NCI-H524 treated with DMSO at 0.1 percent for 48 hours (cell line): Measurements from ENCODE around the gene USP26.
"Not testable (repeated sequence)": the region's sequence is repeated elsewhere in the genome, so short reads cannot be mapped to it uniquely, and the experiment has no call there.

Source experiments
- DNase-seq: peaks from one replicate; lab custom pipeline; 2025; lab: John Stamatoyannopoulos, UW

The USP26 gene

GRCh38 chrX:133097031-133097430 lies at the start of gene USP26:
Gene USP26, minus strand, starts transcription at chrX:133097109. Its CDS starts 68,889 bp downstream, at chrX:133028220.
- no peak for DNase-seq

- DNase-seq, result no peak
Measured at GRCh38 chrX:133134282-133134681, 37.4 kb upstream of the USP26 start.

DNA sequence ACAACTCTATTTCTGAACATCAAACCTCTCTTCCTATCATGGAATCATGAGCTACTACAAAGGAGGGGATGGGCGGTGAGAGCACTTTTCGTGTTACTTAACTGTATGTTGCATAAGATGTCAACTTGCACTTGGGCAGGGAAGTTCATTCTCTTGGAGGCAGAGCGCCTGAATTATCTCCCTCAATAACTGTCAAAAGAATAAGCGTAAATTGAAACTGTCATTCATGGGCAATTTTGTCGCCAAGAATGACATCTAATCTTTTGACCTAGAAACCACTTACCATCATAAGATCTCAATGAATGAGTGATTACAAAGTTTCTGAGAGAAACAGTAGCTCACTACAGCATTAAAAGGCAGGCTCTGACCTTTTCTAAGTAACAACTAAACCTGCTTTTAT lies 23.5 kb upstream of the USP26 start:
- DNase-seq, result no peak

GRCh38 chrX:133094098-133094731 lies 2.7 kb downstream of the USP26 start:
- no peak for DNase-seq

- DNase-seq, result no peak
Measured at GRCh38 chrX:133090236-133090809, 6.6 kb downstream of the USP26 start.

DNA sequence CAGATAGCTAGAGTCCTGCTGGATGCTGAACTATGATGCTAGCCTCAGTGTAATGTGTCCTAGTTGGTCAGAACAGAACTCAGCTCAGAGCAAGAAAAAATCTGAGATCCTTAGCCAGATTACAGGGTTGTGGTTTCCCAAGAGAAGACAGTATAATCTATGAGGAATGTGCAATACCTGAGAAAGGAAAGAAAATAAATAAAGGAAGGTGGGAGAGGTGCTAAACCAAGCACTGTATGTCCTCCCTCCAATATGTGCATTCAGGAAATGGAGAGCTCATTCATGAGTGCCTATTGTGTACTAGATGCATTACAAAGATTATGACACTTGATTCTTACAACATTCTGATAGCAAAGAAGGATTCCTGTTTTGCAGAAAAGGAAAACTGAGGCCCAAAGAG lies 7.5 kb downstream of the USP26 start:
- DNase-seq, result no peak

GRCh38 chrX:133085785-133086184 lies 11.1 kb downstream of the USP26 start:
- no peak for DNase-seq

GRCh38 chrX:133085056-133085455 lies 11.9 kb downstream of the USP26 start:
- not testable (repeated sequence) for DNase-seq

- DNase-seq, result no peak
Measured at GRCh38 chrX:133083899-133084298, 13.0 kb downstream of the USP26 start.

DNA sequence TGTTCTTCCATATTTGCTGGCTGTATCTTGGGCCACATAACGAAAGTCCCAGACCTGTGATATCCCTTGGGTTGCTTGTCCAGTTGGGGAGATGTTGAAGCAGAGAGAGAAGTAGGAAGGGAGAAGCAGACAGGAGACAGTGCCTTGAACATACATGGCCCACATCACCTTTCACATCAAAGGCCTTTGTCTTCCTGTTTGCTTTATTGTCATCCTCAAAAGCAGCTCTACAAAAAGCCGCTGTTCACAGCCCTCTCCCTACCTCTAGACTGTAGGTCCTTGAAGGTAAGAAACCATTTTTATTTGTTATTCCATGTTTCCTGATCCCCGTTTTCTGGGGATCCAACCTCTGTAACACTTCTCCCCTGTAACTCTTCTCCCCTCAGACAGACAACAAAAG lies 14.9 kb downstream of the USP26 start:
- no peak for DNase-seq

DNA sequence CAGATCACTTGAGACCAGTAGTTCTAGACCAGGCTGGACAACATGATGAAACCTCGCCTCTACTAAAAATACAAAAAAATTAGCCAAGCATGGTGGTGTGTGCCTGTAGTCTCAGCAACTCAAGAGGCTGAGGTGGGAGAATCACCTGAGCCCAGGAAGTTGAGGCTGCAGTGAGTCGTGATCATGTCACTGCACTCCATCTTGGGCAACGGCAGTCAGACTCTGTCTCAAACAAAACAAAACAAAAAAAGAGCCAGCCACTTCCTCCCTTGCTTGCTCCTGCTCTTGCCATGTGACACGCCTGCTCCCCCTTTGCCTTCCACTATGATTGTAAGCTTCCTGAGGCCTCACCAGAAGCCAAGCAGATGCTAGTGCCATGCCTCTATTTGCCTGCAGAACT lies 19.1 kb downstream of the USP26 start:
- not testable (repeated sequence) for DNase-seq

DNA sequence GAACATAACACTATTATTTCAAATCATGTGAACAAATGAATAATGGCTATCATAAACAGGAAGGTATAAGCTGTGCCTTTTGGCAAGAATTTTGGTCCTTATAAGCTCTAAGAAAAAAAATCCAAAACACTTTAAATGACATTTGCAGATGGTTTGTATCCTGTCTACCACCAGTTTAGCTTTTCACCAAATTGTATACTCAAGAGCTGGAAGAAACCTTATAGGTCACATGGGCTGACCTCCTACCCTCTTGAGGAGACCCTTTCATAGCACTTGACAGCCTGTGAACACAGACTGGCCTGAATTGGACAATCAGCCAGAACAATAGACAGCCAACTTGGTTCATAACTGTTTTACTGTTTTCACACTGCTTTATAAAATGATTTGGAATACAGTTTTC lies 24.3 kb downstream of the USP26 start:
- no peak for DNase-seq

- DNase-seq, result no peak
Measured at GRCh38 chrX:133068461-133068860, 28.4 kb downstream of the USP26 start.

GRCh38 chrX:133056341-133056740 lies 40.6 kb downstream of the USP26 start:
- no peak for DNase-seq

DNA sequence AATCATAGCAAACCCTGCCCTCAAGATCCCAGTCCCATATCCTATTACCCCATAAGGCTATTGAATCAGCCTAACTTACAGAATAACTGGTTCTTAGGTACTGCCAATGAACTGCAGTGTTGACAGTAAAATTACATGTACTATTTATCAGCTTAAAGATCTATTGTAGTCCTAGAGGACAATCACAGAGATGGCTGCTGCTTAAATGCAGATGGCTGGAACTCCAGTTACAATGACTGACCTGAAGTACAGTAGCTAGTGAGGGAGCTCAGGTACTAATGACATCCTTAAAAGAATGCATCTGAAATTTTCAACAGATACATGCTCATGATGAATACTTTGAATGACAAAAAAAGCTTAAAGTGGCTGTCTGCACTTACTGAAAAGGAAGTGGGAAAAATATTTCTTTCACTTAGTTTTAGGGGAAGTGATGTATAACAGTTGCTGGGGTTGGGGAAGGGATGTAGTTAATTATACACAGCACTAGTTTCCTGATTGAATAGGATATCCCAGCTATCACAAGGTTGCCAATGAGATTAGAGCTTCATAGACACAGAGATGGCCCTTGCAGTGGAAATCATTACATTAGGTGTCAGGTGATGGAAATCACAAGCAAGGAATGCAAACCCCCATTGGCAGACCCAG lies 42.0 kb downstream of the USP26 start:
- DNase-seq, result no peak

DNA sequence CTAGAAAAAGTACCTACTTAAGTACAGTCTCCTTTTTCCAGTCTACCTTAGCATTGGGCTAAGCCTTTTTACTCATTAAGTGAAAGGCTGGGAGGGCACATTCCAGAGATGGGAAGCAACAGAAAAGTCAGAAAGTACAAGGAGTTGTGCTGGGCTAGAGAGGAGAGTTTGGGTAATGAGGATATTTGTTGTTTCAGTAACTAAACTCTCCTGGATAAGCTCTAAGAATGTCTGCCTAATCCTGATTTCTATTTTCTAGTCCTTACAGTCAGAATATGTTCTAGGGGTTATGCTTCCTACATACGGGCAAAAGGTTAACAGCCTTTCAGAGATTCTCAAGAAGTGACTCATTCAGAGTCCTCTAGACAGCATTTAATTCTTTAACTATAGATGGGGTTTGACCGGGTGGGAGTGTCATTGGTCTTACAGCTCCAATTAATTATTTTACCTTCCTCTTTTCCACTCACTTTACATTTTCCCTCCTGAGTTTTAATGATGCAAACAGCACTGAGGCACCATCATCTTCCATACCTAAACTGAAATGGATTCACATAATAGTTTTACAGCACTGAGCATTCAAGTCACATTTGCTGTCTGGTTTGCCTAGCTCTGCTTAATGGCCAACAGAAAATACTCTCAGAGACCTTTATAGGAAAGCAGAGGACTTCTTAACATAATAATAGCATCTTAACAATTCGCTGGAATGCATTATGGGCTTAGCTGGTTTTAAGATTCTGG lies 42.9 kb downstream of the USP26 start:
- no peak for DNase-seq

DNA sequence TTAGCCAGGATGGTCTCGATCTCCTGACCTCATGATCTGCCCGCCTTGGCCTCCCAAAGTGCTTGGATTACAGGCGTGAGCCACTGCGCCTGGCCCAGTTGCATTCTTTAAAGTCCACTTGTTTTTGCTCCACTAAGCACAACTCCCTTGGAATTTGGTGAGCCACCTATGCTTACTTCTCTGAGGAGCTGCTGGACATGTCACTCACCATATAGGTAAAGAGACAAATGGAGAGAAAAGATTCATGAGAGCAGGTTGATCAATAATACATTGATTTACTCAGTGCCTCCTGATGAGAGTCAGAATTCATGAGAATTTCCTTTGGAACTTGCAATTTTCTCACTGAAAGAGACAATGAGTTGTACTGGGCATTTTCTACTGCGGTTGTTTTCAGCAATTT lies 48.2 kb downstream of the USP26 start:
- DNase-seq, result no peak

DNA sequence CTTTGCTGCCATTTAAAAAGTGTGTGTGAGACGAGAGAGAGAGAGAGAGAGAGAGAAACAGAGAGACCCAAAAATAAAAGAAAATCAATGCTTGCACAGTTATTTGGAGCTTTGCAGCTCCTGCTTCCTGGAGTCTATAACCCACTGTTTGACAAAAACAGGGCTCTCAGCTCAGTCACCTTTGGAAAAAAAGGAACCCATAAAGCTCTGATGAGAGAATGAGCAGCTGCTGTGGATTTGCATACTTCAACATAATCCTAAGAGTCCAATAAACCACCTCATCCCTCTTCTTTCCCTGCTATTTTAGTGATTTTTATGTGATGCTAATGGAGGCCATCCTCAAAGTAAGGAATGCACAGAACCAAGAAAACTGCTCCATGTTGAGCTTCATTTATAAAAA lies 50.3 kb downstream of the USP26 start:
- no peak for DNase-seq

DNA sequence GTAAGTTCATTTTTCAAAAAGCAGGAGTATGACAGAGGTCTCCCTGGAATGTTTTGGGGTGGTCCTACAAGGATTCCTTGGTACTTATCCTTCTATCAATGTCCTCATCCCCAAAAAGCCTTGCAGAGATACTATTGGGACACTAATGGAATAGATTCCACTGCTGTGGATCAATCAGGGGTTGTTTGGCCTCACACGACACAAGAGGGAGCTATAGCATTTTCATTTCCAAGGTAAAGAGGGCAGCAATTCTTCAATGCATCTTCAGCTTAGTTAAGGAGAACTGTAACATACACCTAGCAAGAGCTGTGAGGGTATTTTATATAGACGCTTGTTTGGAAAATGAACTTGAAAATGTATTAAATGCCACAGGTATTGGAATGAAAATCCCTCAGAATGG lies 50.9 kb downstream of the USP26 start:
- DNase-seq, result no peak

DNA sequence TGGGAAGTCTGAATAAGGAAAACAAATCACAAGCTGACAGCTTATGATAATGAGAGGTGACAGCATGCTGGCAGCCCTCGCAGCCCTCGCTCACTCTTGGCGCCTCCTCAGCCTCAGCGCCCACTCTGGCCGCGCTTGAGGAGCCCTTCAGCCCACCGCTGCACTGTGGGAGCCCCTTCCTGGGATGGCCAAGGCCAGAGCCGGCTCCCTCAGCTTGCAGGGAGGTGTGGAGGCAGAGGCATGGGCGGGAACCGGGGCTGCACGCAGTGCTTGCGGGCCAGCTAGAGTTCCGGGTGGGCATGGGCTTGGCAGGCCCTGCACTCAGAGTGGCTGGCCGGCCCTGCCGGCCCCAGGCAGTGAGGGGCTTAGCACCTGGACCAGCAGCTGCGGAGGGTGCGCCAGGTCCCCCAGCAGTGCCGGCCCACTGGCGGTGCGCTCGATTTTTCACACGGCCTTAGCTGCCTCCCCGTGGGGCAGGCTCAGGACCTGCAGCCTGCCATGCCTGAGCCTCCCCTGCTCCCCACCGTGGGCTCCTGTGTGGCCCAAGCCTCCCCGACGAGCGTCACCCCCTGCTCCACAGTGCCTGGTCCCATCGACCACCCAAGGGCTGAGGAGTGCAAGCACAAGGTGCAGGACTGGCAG lies 52.6 kb downstream of the USP26 start:
- DNase-seq, result not testable (repeated sequence)

GRCh38 chrX:133042260-133042659 lies 54.6 kb downstream of the USP26 start:
- no peak for DNase-seq

GRCh38 chrX:133033010-133033409 lies 63.9 kb downstream of the USP26 start:
- no peak for DNase-seq
